Measurements from ENCODE around the gene TUBAL3. TPM values are rescaled to one million over a fixed set of nuclear protein-coding genes. Genes with fewer than 3 reads are reported as not detected.

Gene TUBAL3
- total and polyA plus RNA-seq, 11 donors, result 0.12 to 2.8 (median 0.33) TPM

GRCh38 chr10:5393529-5393928, 11.1 kb downstream of the TUBAL3 start:
- TF ChIP-seq, protein P1, sequence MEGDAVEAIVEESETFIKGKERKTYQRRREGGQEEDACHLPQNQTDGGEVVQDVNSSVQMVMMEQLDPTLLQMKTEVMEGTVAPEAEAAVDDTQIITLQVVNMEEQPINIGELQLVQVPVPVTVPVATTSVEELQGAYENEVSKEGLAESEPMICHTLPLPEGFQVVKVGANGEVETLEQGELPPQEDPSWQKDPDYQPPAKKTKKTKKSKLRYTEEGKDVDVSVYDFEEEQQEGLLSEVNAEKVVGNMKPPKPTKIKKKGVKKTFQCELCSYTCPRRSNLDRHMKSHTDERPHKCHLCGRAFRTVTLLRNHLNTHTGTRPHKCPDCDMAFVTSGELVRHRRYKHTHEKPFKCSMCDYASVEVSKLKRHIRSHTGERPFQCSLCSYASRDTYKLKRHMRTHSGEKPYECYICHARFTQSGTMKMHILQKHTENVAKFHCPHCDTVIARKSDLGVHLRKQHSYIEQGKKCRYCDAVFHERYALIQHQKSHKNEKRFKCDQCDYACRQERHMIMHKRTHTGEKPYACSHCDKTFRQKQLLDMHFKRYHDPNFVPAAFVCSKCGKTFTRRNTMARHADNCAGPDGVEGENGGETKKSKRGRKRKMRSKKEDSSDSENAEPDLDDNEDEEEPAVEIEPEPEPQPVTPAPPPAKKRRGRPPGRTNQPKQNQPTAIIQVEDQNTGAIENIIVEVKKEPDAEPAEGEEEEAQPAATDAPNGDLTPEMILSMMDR (IDR thresholded peaks at IDR 0.05), result no peak
- TF ChIP-seq POLR2A (IDR thresholded peaks at IDR 0.05), result no peak
- H3K27ac ChIP-seq, result no peak overlapping the region
- 93 to 96% (median 95%) methylated on average over 11 to 14 of the region's 14 CpGs for WGBS, 4 donors
- intact Hi-C loops (cut with DNase I), result no loop called here
- H3K4me3 ChIP-seq, result no peak overlapping the region
- no peaks in the 10 kb centered on the region for H3K4me1 ChIP-seq
- H3K36me3 ChIP-seq, result no peaks in the 10 kb centered on the region
- ATAC-seq, result no peak
- no peak for DNase-seq
- peaks cover 0 to 38% (median 18%) of the 10 kb centered on the region in 12 donors for H3K9me3 ChIP-seq
- H3K27me3 ChIP-seq, result no peaks in the 10 kb centered on the region

- intact Hi-C loops (cut with DNase I), result no loop called here
- 90 to 94% (median 93%) methylated on average over 3 of the region's 3 CpGs for WGBS, 4 donors
- no peak overlapping the region for H3K27ac ChIP-seq
Observed at GRCh38 chr10:5391790-5392189, 12.8 kb downstream of the TUBAL3 start.

DNA sequence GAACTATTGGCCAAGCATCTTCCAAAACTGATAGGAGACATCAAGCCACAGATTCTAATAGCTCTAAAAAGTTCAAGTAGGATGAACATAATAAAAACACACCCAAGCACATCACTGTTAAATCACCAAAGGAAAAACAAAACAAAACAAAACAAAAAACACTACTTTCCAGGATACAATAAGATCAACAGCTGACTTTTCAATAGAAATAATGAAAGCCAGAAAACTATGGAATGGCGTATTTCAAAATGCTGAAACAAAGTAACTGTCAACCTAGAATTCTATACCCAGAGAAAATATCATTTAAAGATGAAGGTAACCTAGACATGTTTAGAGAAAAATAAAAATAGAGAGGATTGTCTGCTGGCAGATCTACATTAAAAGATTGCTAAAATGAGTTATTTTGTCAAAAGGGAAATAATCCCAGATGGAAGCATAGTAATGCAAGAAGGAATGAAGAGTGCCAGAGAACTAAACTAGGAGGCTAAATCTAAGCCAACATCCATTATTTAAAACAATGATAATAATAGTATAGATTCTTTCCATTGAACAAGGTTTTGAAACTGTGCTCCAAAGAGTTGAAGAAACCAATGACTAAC, 13.9 kb downstream of the TUBAL3 start:
- Histone ChIP-seq H3K27ac (no peak overlapping the region), H3K4me1 (no peaks in the 10 kb centered on the region), H3K36me3 (no peaks in the 10 kb centered on the region), H3K27me3 (no peaks in the 10 kb centered on the region), H3K4me3 (no peak overlapping the region), H3K9me3 (peaks cover 0 to 40% (median 18%) of the 10 kb centered on the region in 12 donors)
- DNase-seq (no peak), ATAC-seq (no peak)
- intact Hi-C loops (cut with DNase I), result no loop called here
- no peak for TF ChIP-seq POLR2A (IDR thresholded peaks at IDR 0.05)
- TF ChIP-seq, protein P1 (IDR thresholded peaks at IDR 0.05), result no peak
- WGBS, 4 donors, result 87 to 99% (median 97%) methylated on average over 1 of the region's 1 CpG

More at GRCh38 chr10:5391790-5392189, 12.8 kb downstream of the TUBAL3 start:
- no peak for DNase-seq
- Histone ChIP-seq H3K9me3 (peaks cover 0 to 40% (median 18%) of the 10 kb centered on the region in 12 donors), H3K27me3 (no peaks in the 10 kb centered on the region), H3K4me1 (no peaks in the 10 kb centered on the region), H3K4me3 (no peak overlapping the region), H3K36me3 (no peaks in the 10 kb centered on the region)
- TF ChIP-seq, protein P1 (IDR thresholded peaks at IDR 0.05), result no peak
- TF ChIP-seq POLR2A (IDR thresholded peaks at IDR 0.05), result no peak
- no peak for ATAC-seq

DNA sequence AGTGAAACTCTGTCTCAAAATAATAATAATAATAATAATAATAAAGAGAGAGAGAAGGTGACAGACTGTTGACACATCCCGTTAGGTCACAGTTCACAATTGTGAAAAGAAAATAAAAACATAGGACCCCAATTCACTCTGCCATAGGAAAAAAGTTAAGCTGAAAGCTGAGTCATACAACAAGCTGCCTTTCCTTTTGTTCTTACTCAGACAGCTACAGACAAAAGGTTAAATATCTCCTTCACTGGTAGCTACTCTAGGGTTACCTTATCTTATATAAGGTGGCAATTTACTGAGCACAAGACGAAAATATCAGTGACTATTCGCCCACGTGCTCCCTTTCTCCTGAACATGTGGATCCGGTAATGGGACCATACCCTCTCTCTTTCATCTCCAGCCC, 17.5 kb downstream of the TUBAL3 start:
- DNase-seq (no peak), ATAC-seq (no peak)
- 86 to 91% (median 86%) methylated on average over 5 of the region's 5 CpGs for WGBS, 4 donors
- H3K27me3 ChIP-seq, result no peaks in the 10 kb centered on the region
- H3K4me1 ChIP-seq, result no peaks in the 10 kb centered on the region
- H3K9me3 ChIP-seq, result peaks cover 0 to 39% (median 18%) of the 10 kb centered on the region in 12 donors
- intact Hi-C loops (cut with DNase I), result loop anchor here in 6 of 10 donors (5.0 to 10.0 kb wide), 6 partner anchors 92 to 542 kb away; partner anchors contain the start of gene AKR1C3 (in 1 of the 6)
- no peak overlapping the region for H3K4me3 ChIP-seq
- TF ChIP-seq, protein P1 (IDR thresholded peaks at IDR 0.05), result no peak
- no peak for TF ChIP-seq POLR2A (IDR thresholded peaks at IDR 0.05)
- no peaks in the 10 kb centered on the region for H3K36me3 ChIP-seq
- H3K27ac ChIP-seq, result no peak overlapping the region
